ENCODE results near the gene CENPO.

DNA sequence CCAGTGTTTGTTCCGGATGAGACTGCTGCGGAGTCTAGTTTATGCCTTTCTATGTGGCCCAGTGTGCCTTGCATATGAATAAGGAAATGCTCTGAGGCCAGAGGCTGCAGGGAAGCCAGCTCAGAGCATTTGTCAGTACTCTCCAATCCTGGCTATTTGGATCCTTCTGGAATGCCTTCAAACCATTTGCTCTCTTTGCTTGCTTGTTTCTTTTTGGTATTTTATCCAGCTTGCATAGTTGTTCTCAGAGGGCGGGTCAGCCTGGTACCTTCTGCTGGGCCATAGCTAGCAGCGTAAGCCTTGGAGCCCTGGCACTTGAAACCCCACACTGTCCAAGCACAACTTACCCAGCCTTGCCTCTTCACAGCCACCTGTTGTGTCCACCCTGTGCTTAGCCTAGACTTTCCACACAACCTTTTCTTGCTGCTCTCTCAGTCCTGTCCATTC lies 20.5 kb downstream of the CENPO start:
- TF ChIP-seq EZH2 (IDR thresholded peaks at IDR 0.05; ENCODE audit: low read depth): no peak
- TF ChIP-seq, protein P1, sequence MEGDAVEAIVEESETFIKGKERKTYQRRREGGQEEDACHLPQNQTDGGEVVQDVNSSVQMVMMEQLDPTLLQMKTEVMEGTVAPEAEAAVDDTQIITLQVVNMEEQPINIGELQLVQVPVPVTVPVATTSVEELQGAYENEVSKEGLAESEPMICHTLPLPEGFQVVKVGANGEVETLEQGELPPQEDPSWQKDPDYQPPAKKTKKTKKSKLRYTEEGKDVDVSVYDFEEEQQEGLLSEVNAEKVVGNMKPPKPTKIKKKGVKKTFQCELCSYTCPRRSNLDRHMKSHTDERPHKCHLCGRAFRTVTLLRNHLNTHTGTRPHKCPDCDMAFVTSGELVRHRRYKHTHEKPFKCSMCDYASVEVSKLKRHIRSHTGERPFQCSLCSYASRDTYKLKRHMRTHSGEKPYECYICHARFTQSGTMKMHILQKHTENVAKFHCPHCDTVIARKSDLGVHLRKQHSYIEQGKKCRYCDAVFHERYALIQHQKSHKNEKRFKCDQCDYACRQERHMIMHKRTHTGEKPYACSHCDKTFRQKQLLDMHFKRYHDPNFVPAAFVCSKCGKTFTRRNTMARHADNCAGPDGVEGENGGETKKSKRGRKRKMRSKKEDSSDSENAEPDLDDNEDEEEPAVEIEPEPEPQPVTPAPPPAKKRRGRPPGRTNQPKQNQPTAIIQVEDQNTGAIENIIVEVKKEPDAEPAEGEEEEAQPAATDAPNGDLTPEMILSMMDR (conservative IDR thresholded peaks at IDR 0.05): no peak
